ENCODE results near the gene CHD2.

- TF ChIP-seq CTCF (conservative IDR thresholded peaks at IDR 0.05) (no peak), EZH2 (IDR thresholded peaks at IDR 0.05; ENCODE audit: low read depth) (no peak)
These were observed 34.6 kb downstream of the CHD2 start for GRCh38 chr15:92934716-92935115.
